ENCODE data around the gene ST8SIA2. TPM values are rescaled to one million over a fixed set of nuclear protein-coding genes. Genes with fewer than 3 reads are reported as not detected.

ST8SIA2 gene
- total and polyA plus RNA-seq, 11 donors = 0.50 to 14.3 (median 3.1) TPM

- Histone ChIP-seq H3K27me3 (peaks cover 0 to 7% (median 0%) of the 10 kb centered on the region in 9 donors), H3K36me3 (no peaks in the 10 kb centered on the region), H3K4me1 (no peaks in the 10 kb centered on the region), H3K4me3 (no peak overlapping the region), H3K9me3 (peaks cover 0 to 16% (median 4%) of the 10 kb centered on the region in 12 donors), H3K27ac (no peak overlapping the region)
- DNase-seq (no peak), ATAC-seq (no peak)
- WGBS, 4 donors = 17 to 30% (median 25%) methylated on average over 1 of the region's 1 CpG
- TF ChIP-seq CTCF (IDR thresholded peaks at IDR 0.05) (no peak), POLR2A (IDR thresholded peaks at IDR 0.05) (no peak)
- intact Hi-C loops (cut with DNase I) = no loop called here
These were observed 111.9 kb downstream of the ST8SIA2 start for GRCh38 chr15:92505611-92506010.

- ATAC-seq = no peak
- Histone ChIP-seq H3K36me3 (no peaks in the 10 kb centered on the region), H3K9me3 (peaks cover 0 to 16% (median 4%) of the 10 kb centered on the region in 12 donors), H3K27ac (no peak overlapping the region), H3K27me3 (peaks cover 0 to 3% (median 0%) of the 10 kb centered on the region in 9 donors), H3K4me1 (no peaks in the 10 kb centered on the region), H3K4me3 (no peak overlapping the region)
- no peak for DNase-seq
- TF ChIP-seq POLR2A (IDR thresholded peaks at IDR 0.05) (no peak), CTCF (IDR thresholded peaks at IDR 0.05) (no peak)
- WGBS, 4 donors = 46 to 58% (median 51%) methylated on average over 4 of the region's 4 CpGs
- intact Hi-C loops (cut with DNase I) = no loop called here
These were observed 112.8 kb downstream of the ST8SIA2 start for GRCh38 chr15:92506506-92506905.

GRCh38 chr15:92510163-92510882 lies 116.6 kb downstream of the ST8SIA2 start:
- H3K36me3 ChIP-seq = no peaks in the 10 kb centered on the region
- H3K9me3 ChIP-seq = peaks cover 0 to 16% (median 4%) of the 10 kb centered on the region in 12 donors
- DNase-seq = no peak
- H3K4me1 ChIP-seq = no peaks in the 10 kb centered on the region
- TF ChIP-seq CTCF (IDR thresholded peaks at IDR 0.05) (no peak), POLR2A (IDR thresholded peaks at IDR 0.05) (no peak)
- intact Hi-C loops (cut with DNase I) = no loop called here
- H3K4me3 ChIP-seq = no peak overlapping the region
- no peak for ATAC-seq
- H3K27ac ChIP-seq = no peak overlapping the region
- WGBS, 4 donors = 65 to 75% (median 69%) methylated on average over 4 of the region's 4 CpGs
- no peaks in the 10 kb centered on the region for H3K27me3 ChIP-seq
